Large intestine (tissue), 3 donors: ENCODE measurements around the gene WNT11. TPM values are rescaled to one million over a fixed set of nuclear protein-coding genes. Genes with fewer than 3 reads are reported as not detected.
A peak's percentile ranks its signal among the peaks of the same experiment; 100 is the strongest.

Experiments used
- DNase-seq, 2 donors: peaks; one replicate each; pipeline versions ENCODE4 v3.0.0 to v3.0.0-alpha.2; 2013
- H3K27ac ChIP-seq: one replicate; pipeline ENCODE4 v1.5.1; 2013; ENCODE audit warnings: low read length
- H3K27me3 ChIP-seq: 2 replicates; pipeline ENCODE4 v1.6.1; 2013; ENCODE audit warnings: low read length; ENCODE audit not compliant: control insufficient read depth, insufficient read depth
- H3K36me3 ChIP-seq: 2 replicates; pipeline ENCODE4 v1.6.1; 2013; ENCODE audit warnings: low read length; ENCODE audit not compliant: control insufficient read depth, insufficient read depth
- H3K4me1 ChIP-seq: one replicate; pipeline ENCODE4 v1.6.1; 2013; ENCODE audit warnings: low read length; ENCODE audit not compliant: control insufficient read depth, insufficient read depth
- H3K4me3 ChIP-seq: one replicate; pipeline ENCODE4 v1.5.1; 2013; ENCODE audit warnings: low read length
- H3K9me3 ChIP-seq: one replicate; pipeline ENCODE4 v1.6.1; 2013; ENCODE audit warnings: mild to moderate bottlenecking, low read depth, low read length, moderate library complexity; ENCODE audit not compliant: control insufficient read depth
- WGBS: methylation state at CpG from one replicate; pipeline ENCODE4 v1.1.5; 2013; ENCODE audit warnings: low lambda C conversion rate; ENCODE audit not compliant: insufficient coverage; 5-methylcytosine and 5-hydroxymethylcytosine counted together
- polyA plus RNA-seq: library from polyadenylated mRNA; unstranded; fragments of 120-200 nt; gene quantifications from one replicate; pipeline ENCODE4 v1.2.1, GENCODE V29; 2013

The WNT11 gene
- polyA plus RNA-seq, 1 donor = 14.4 TPM

DNA sequence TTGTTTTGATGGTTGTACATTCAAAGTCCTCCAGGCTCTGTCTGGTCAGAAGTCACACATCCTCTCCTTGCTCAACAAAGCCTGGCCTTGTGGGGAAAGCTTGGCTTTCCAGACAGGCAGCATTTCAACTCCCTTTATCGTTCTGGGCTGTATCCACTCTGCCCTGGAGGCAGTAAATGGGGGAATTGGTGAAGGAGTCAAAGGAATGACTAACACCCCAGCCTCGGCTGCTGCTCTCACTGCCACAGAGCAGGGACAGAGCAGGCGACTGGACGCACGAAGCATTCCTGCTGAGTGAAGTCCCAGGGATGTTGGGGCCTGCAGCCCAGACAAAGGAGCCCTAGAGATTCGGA, 52.8 kb downstream of the WNT11 start:
- no peaks in the 10 kb centered on the region for H3K36me3 ChIP-seq
- 100% methylated on average over 1 of the region's 6 CpGs for WGBS
- no peaks in the 10 kb centered on the region for H3K27me3 ChIP-seq
- no peaks in the 10 kb centered on the region for H3K9me3 ChIP-seq
- H3K4me3 ChIP-seq = no peak overlapping the region
- no peak overlapping the region for H3K27ac ChIP-seq
- H3K4me1 ChIP-seq = peaks cover 23% of the 10 kb centered on the region
- no peak for DNase-seq

DNA sequence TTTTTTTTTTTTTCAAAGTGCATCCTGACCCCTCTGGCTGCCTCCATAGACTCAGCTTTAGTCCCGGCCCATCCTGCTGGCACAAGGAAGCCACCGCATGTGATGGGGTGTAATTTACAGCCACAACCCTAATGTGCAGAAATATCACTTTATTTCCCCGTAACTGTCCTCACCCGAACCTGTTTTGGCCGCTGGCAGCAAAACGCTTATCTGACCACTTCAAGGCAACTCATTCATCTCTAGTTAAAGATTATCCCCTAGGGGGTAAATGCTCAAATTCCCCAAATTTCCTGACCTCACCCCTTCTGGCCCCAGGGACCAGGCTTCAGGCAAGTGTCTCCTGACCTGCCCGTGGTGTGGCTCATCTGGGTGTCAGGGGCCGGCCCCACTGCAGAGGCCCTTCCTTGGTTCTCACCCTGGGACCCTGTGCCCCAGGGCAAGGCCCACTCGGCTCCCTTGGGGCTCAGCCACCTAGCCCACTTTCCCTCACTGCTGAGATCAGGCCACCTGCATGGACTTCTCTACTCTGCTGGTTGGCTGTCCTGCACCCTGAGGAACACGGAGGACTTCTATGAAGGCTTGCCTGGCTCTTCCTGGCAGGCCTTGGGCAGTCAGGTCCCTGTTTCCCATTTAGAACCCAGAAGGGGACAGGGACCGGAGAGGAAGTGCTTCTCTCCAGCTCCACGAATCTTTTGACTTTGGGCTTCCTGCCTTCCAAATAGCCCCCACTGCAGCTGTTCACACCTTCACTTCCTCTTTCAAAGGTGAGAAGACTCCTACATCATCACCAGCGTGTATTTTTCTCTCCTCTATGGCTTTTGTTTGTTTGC, 53.3 kb downstream of the WNT11 start:
- Histone ChIP-seq H3K36me3 (no peaks in the 10 kb centered on the region), H3K9me3 (no peaks in the 10 kb centered on the region), H3K27me3 (no peaks in the 10 kb centered on the region), H3K27ac (no peak overlapping the region), H3K4me1 (peaks cover 29% of the 10 kb centered on the region), H3K4me3 (peak overlapping the region; percentile 46)
- WGBS = 80% methylated on average over 1 of the region's 13 CpGs
- no peak for DNase-seq

DNA sequence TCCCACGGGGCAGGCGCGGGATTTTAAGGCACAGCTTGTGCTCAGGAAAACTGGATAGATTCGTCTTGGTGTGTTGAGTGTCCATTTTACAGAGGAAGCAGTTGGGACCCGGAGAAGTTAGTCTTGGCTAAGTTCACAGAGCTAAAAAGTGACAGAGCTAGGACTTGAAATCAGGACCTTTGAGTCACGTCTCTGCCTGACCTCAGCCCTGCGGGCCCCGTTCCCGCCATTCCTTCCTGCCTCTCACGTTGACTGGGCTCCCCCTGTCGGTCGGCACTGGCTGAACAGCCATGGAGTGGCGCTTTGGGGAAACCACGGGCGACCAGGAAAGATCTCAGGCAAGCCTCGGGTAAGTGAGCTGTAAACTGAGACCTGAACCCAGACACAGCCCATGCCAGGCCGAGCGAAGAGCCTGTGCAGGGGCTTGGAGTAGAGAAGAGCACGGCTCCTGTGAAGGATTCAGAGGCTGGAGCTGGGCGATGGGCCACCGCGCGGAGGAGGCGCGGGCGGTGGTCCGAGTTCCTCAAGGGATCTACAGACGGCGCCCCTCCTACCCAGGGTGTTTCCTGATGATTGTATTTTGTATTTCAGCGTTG, 54.1 kb downstream of the WNT11 start:
- Histone ChIP-seq H3K27me3 (no peaks in the 10 kb centered on the region), H3K9me3 (no peaks in the 10 kb centered on the region), H3K27ac (no peak overlapping the region), H3K36me3 (no peaks in the 10 kb centered on the region), H3K4me1 (peaks cover 34% of the 10 kb centered on the region), H3K4me3 (peak overlapping the region; percentile 46)
- WGBS = no CpG with 5 or more reads among the region's 30 CpGs
- DNase-seq = peak; percentile 80 to 81

DNA sequence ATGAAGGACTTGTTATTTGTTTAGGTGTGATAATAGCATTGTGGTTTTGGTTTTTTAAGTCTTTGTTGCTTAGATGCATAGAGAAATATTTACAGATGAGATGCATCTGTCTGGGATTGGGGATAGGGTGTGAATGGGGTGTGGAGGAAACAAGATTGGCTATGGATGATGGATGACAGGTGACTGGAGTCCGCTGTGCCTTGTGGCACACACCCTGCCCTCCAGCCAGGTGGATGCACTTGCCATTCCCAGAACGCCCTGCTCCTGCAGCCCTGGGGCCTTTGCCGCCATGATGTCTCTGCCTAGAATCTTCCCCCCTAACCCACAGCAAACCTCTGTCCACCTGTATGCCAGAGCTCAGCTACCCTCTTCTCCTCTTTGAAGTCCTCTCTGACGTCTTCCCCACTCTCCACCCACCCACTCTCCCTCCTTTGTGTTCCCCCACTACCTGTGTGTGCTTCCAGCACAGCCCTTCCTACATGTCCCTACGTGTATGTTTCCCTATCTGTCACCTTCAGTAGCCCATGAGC, 54.7 kb downstream of the WNT11 start:
- H3K36me3 ChIP-seq = no peaks in the 10 kb centered on the region
- no peaks in the 10 kb centered on the region for H3K9me3 ChIP-seq
- no peak for DNase-seq
- peaks cover 39% of the 10 kb centered on the region for H3K4me1 ChIP-seq
- no peak overlapping the region for H3K27ac ChIP-seq
- H3K27me3 ChIP-seq = no peaks in the 10 kb centered on the region
- no peak overlapping the region for H3K4me3 ChIP-seq
- WGBS = 100% methylated on average over 1 of the region's 5 CpGs

DNA sequence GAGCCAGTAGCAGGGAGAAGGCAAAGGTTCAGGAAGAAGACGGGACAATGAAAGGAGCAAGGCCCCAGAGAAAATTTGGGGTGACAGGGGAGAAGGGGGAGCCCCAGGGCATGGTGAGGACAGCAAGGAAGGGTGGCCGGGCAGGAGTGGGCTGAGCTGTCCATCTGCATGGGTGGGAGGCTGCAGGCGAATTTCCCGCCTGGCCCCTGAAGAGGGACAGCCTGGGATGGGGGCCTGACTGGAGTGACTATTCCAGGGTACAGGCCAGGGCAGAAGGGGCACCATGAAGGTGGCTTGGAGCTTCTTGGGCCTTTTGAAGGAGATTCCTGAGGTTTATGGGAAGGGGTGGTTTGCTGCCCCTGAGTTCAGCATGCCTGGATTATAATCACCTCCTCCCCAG, 56.2 kb downstream of the WNT11 start:
- Histone ChIP-seq H3K36me3 (no peaks in the 10 kb centered on the region), H3K27me3 (no peaks in the 10 kb centered on the region), H3K9me3 (no peaks in the 10 kb centered on the region), H3K4me1 (peaks cover 42% of the 10 kb centered on the region), H3K27ac (no peak overlapping the region), H3K4me3 (no peak overlapping the region)
- 100% methylated on average over 1 of the region's 4 CpGs for WGBS
- DNase-seq = no peak

DNA sequence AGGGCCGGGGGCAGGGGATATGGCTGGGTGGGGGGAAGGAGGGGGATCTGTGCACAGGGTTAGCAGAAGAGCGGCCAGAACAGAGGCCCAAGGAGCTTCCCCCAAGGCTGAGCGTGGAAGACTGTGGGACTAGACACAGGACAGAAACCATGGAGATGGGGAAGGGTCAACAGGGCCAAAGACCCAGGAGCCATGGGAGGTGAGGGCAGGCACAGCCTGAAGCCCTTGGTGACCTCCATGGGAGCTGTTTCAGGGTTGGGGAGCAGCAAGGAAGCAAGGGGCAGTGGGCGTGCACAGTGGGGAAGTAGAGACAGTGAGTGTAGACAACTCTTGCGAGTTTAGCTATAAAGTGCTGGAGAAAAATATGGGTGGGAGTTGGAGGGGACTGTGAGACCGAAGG, 56.6 kb downstream of the WNT11 start:
- Histone ChIP-seq H3K27ac (peak overlapping the region; percentile 89), H3K4me3 (no peak overlapping the region), H3K4me1 (peaks cover 42% of the 10 kb centered on the region), H3K27me3 (no peaks in the 10 kb centered on the region), H3K9me3 (no peaks in the 10 kb centered on the region), H3K36me3 (no peaks in the 10 kb centered on the region)
- no peak for DNase-seq
- WGBS = 88% methylated on average over 1 of the region's 6 CpGs

DNA sequence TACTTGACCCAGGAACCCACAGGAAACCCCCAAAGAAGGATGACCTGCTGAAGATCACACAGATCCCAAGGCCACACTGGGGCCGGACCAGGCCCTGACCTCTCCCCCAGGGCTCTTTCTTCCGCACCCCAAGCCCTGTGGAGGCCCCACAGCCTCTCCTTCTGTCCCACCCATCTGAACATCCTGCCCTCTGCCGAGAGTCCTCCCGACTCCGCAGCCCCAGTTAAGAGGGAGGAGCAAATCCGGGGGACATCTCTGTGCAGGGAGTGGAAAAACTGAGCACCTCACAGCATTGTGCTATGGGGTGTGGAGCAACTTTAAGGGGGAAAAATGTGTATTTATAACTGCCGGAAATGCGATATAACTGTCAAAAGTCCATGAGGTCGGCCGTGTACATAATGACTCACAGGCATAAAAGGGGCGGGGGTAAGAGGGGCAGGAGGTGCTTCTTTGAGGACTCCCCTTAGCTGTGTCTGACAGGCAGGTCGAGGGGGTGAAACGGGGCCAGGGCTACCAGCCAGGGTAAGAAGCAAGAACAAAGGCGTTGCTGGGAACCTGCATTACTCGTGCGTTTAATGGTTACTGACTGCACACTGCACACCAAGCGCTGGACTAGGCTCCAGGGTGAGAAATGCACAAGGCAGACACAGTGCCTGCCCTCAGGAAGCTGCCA, 57.2 kb downstream of the WNT11 start:
- H3K36me3 ChIP-seq = no peaks in the 10 kb centered on the region
- no peaks in the 10 kb centered on the region for H3K27me3 ChIP-seq
- WGBS = no CpG with 5 or more reads among the region's 17 CpGs
- H3K4me3 ChIP-seq = no peak overlapping the region
- H3K4me1 ChIP-seq = peaks cover 42% of the 10 kb centered on the region
- peak; percentile 90 to 96 for DNase-seq
- H3K27ac ChIP-seq = peak overlapping the region; percentile 89
- H3K9me3 ChIP-seq = no peaks in the 10 kb centered on the region

DNA sequence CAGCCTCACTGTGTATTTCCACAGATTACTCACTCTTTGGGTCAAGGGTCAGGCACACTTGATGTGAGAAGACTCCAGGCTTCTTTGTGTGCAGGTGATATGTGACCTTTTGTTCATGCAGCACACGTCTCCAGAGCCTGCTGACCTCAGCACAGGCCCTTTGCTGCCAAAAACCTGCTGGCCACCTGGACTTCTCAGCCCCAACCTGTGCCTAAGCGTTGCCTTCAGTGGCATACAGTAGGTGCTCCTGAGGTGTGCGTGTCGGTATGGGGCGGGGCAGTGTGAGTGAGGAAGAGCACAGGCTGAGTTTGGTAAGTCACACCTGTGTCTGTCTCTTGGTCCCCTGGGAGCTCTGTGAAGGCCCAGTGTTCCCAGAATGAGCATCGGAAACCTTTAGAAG, 58.1 kb downstream of the WNT11 start:
- DNase-seq = peak; percentile 42 to 78
- H3K27ac ChIP-seq = peak overlapping the region; percentile 89

DNA sequence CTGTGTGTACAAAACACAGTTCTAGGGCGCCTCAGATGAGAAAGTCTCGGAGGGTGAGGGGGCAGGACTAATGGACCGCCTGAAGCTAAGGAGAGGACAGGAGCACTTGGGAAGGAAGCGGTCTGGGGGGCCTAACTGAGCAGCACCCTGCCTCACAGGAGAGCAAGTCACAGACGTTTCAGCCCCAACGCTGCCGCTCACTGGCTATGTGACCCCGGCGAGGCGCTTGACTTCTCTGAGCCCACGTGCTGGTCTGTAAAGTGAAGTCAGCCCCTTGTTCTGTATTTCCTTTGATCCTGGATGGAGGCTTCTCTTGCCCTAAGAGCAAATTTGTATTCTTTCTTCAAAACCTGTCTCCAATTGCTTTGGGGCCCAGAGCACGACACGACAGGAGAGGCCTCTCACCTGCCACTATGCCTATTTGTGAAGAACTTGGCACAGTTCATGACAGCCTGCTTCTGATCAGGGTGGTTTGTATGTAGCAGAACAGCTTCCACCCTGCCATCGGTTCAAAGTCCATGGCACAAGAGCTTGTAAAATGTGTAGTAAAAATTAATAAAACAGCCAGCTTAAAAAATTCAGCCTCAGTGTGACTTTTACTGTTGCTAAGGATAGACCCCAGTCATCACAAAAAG, 59.1 kb downstream of the WNT11 start:
- Histone ChIP-seq H3K27me3 (no peaks in the 10 kb centered on the region), H3K36me3 (peaks cover 6% of the 10 kb centered on the region), H3K9me3 (no peaks in the 10 kb centered on the region), H3K27ac (peak overlapping the region; percentile 77), H3K4me1 (peaks cover 38% of the 10 kb centered on the region), H3K4me3 (no peak overlapping the region)
- DNase-seq = peak; percentile 61 to 83
- no CpG with 5 or more reads among the region's 14 CpGs for WGBS

More for the DNA sequence above, 58.1 kb downstream of the WNT11 start:
- no peak overlapping the region for H3K4me3 ChIP-seq
- peaks cover 41% of the 10 kb centered on the region for H3K4me1 ChIP-seq
- no peaks in the 10 kb centered on the region for H3K9me3 ChIP-seq
- no peaks in the 10 kb centered on the region for H3K27me3 ChIP-seq
- no CpG with 5 or more reads among the region's 6 CpGs for whole genome bisulfite sequencing
- H3K36me3 ChIP-seq = peaks cover under 1% of the 10 kb centered on the region

DNA sequence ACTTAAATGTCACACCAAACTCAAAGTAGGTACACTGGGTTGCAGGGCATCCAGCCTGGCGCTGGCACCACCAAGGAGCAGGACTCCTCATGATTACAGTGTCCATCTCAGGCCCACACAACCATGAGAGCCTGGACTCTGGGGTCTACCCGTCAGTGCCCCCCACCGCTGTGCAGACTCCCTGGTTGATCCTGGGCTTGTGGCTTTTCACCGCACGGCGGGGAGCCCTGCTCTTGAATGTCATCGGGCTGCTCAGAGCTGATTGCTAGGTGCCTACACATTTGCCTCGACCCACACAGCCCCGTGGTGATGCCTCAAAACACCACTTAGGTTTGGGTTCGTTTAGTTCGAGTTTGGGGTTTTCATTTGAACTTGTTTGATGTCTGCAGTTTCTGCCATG, 63.0 kb downstream of the WNT11 start:
- no CpG with 5 or more reads among the region's 11 CpGs for WGBS

More for the DNA sequence above, 63.0 kb downstream of the WNT11 start:
- peaks cover 17% of the 10 kb centered on the region for H3K4me1 ChIP-seq
- no peak overlapping the region for H3K27ac ChIP-seq
- H3K4me3 ChIP-seq = no peak overlapping the region
- peaks cover 20% of the 10 kb centered on the region for H3K36me3 ChIP-seq
- no peak for DNase-seq
- no peaks in the 10 kb centered on the region for H3K27me3 ChIP-seq
- H3K9me3 ChIP-seq = no peaks in the 10 kb centered on the region
